GM23338 (cell line): ENCODE results near the gene UBXN4. TPM values are rescaled to one million over a fixed set of nuclear protein-coding genes. Genes with fewer than 3 reads are reported as not detected.
A peak's percentile ranks its signal among the peaks of the same experiment; 100 is the strongest.

Source experiments
- ATAC-seq: fragments of 200-7000 bp; cut with Tn5 transposase; 3 replicates; pipeline ENCODE4 v1.9.1; 2020
- DNase-seq: peaks from one replicate; pipeline ENCODE4 v3.0.0-alpha.2; 2015; ENCODE audit warnings: low spot score
- H2AFZ ChIP-seq: fragments of 200-600 bp; sonication (generic); 2 replicates; pipeline ENCODE4 v1.8.0; 2016; ENCODE audit warnings: antibody characterized with exemption, mild to moderate bottlenecking, moderate library complexity
- H3F3A ChIP-seq: fragments of 200-600 bp; sonication (generic); replicated peaks from 2 replicates; pipeline ENCODE4 v1.8.0; 2017; ENCODE audit warnings: antibody characterized with exemption, mixed run types, low read depth
- H3K27ac ChIP-seq: fragments of 200-600 bp; sonication (generic); 2 replicates; pipeline ENCODE4 v1.6.1; 2016; ENCODE audit warnings: low read depth
- H3K27me3 ChIP-seq: fragments of 200-600 bp; sonication (generic); 2 replicates; pipeline ENCODE4 v1.8.0; 2016; ENCODE audit warnings: mild to moderate bottlenecking, mixed run types, moderate library complexity; ENCODE audit not compliant: insufficient read depth
- H3K36me3 ChIP-seq: fragments of 200-600 bp; sonication (generic); 2 replicates; pipeline ENCODE4 v1.8.0; 2016; ENCODE audit warnings: mild to moderate bottlenecking; ENCODE audit not compliant: insufficient read depth
- H3K4me1 ChIP-seq: fragments of 200-600 bp; sonication (generic); 2 replicates; pipeline ENCODE4 v1.8.0; 2016; ENCODE audit warnings: mild to moderate bottlenecking, moderate library complexity; ENCODE audit not compliant: insufficient read depth
- H3K4me2 ChIP-seq: fragments of 200-600 bp; sonication (generic); 2 replicates; pipeline ENCODE4 v1.7.1; 2017; ENCODE audit warnings: mixed run types
- H3K4me3 ChIP-seq: fragments of 200-600 bp; sonication (generic); 2 replicates; pipeline ENCODE4 v1.6.1; 2016; ENCODE audit warnings: mixed run types
- H3K79me2 ChIP-seq: fragments of 200-600 bp; sonication (generic); replicated peaks from 2 replicates; pipeline ENCODE4 v1.8.0; 2017; ENCODE audit warnings: mild to moderate bottlenecking; ENCODE audit not compliant: insufficient read depth
- H3K9me2 ChIP-seq: fragments of 200-600 bp; sonication (generic); 2 replicates; pipeline ENCODE4 v1.8.0; 2017; ENCODE audit not compliant: insufficient read depth
- H4K20me1 ChIP-seq: fragments of 200-600 bp; sonication (generic); replicated peaks from 2 replicates; pipeline ENCODE4 v1.8.0; 2017; ENCODE audit warnings: mild to moderate bottlenecking; ENCODE audit not compliant: insufficient read depth
- H3K27ac Mint-ChIP-seq: 2 replicates; pipeline ENCODE4 v1.8.0; 2020; ENCODE audit warnings: inconsistent platforms, mild to moderate bottlenecking, moderate library complexity, mixed read lengths
- H3K27me3 Mint-ChIP-seq: 3 replicates; pipeline ENCODE4 v1.8.0; 2022; ENCODE audit warnings: low read depth, mild to moderate bottlenecking, moderate library complexity, mixed read lengths, inconsistent platforms; ENCODE audit not compliant: insufficient read depth, poor library complexity
- H3K36me3 Mint-ChIP-seq: 3 replicates; pipeline ENCODE4 v1.8.0; 2021; ENCODE audit warnings: low read depth, mild to moderate bottlenecking, inconsistent platforms, moderate library complexity, mixed read lengths
- H3K4me1 Mint-ChIP-seq: 3 replicates; pipeline ENCODE4 v1.8.0; 2020; ENCODE audit warnings: mild to moderate bottlenecking, inconsistent platforms, mixed read lengths
- H3K4me3 Mint-ChIP-seq: 3 replicates; pipeline ENCODE4 v1.8.0; 2021; ENCODE audit warnings: moderate library complexity, mild to moderate bottlenecking, inconsistent platforms, mixed read lengths
- H3K9me3 Mint-ChIP-seq: 3 replicates; pipeline ENCODE4 v1.8.0; 2020; ENCODE audit warnings: moderate library complexity, mild to moderate bottlenecking, inconsistent platforms, mixed read lengths
- EZH2 ChIP-seq: fragments of 200-600 bp; sonication (generic); IDR thresholded peaks from one replicate; pipeline ENCODE4 v1.8.0; 2017; ENCODE audit warnings: antibody characterized with exemption, mild to moderate bottlenecking, low read depth; ENCODE audit not compliant: unreplicated experiment
- EZH2phosphoT487 ChIP-seq: fragments of 200-600 bp; sonication (generic); IDR thresholded peaks from one replicate; pipeline ENCODE4 v1.8.1; 2018; ENCODE audit warnings: antibody characterized with exemption; ENCODE audit not compliant: unreplicated experiment
- NANOG ChIP-seq: IDR thresholded peaks from 2 replicates; pipeline ENCODE4 v1.6.1; 2016; ENCODE audit warnings: antibody characterized with exemption, borderline replicate concordance
- ZNF114 ChIP-seq: fragments of 250-450 bp; sonication (Bioruptor Pico); IDR thresholded peaks from 2 replicates; pipeline ENCODE4 v1.5.0; 2020; ENCODE audit warnings: mild to moderate bottlenecking, moderate library complexity
- ZNF331 ChIP-seq: fragments of 250-450 bp; sonication (Bioruptor Pico); IDR thresholded peaks from 2 replicates; pipeline ENCODE4 v1.5.0; 2020; ENCODE audit warnings: low read depth, mild to moderate bottlenecking, moderate library complexity
- polyA plus RNA-seq: library from polyadenylated mRNA; unstranded; fragments of >200 nt; fragmentation: Nextera tagmentation; extraction: Ambion mirVana; gene quantifications from 2 replicates; pipeline ENCODE4 v1.2.1, GENCODE V29; 2016
- total RNA-seq: library from RNA; depleted of rRNA; stranded (reverse); fragments of >200 nt; shearing (Covaris generic); gene quantifications from 2 replicates; pipeline ENCODE4 v1.2.3, GENCODE V29; 2014
- TF ChIP-seq, protein P1 (sequence below), 2 experiments: fragments of 200-600 bp in 1 of 2; sonication (generic) in 1 of 2; conservative IDR thresholded peaks; 2 replicates each; pipeline versions ENCODE4 v1.5.1 to v1.6.1; 2016 to 2017; ENCODE audit warnings: antibody characterized with exemption in 2 of 2, low read depth in 2 of 2, mild to moderate bottlenecking in 2 of 2, moderate library complexity in 1 of 2
- TF ChIP-seq, protein P2 (sequence below): IDR thresholded peaks from one replicate; pipeline ENCODE4 v1.6.1; 2018; ENCODE audit warnings: antibody characterized with exemption; ENCODE audit not compliant: unreplicated experiment
- TF ChIP-seq, protein P3 (sequence below): IDR thresholded peaks from 2 replicates; pipeline ENCODE4 v1.6.1; 2016; ENCODE audit warnings: antibody characterized with exemption

Gene UBXN4
- total and polyA plus RNA-seq, 2 experiments from 2014 or later: 57.6 to 226 TPM

GRCh38 chr2:135785032-135785431 is 43.4 kb downstream of the UBXN4 start:
- Histone ChIP-seq H3K4me3 (no peak overlapping the region), H2AFZ (no peak overlapping the region), H3K27ac (no peak overlapping the region), H3K36me3 (peaks cover 31% of the 10 kb centered on the region), H3K4me2 (no peak overlapping the region), H3K4me1 (peaks cover 7% of the 10 kb centered on the region; the same call in 1 of the 2 replicates), H3F3A (0 out of 2 replicates have a peak, but pooled peaks cover 5% of the 10 kb centered on the region), H3K27me3 (no peaks in the 10 kb centered on the region), H3K79me2 (no peaks in the 10 kb centered on the region), H3K9me2 (no peaks in the 10 kb centered on the region), H4K20me1 (peaks cover 4% of the 10 kb centered on the region; the same call in 1 of the 2 replicates)
- Mint-ChIP-seq H3K4me1 (peaks cover 16% of the 10 kb centered on the region), H3K36me3 (peaks cover 69% of the 10 kb centered on the region), H3K27me3 (peaks cover 7% of the 10 kb centered on the region), H3K9me3 (peaks cover 3% of the 10 kb centered on the region; the same call in 2 of the 3 replicates), H3K4me3 (no peak overlapping the region), H3K27ac (no peak overlapping the region)
- ATAC-seq: no peak
- TF ChIP-seq, protein P1, sequence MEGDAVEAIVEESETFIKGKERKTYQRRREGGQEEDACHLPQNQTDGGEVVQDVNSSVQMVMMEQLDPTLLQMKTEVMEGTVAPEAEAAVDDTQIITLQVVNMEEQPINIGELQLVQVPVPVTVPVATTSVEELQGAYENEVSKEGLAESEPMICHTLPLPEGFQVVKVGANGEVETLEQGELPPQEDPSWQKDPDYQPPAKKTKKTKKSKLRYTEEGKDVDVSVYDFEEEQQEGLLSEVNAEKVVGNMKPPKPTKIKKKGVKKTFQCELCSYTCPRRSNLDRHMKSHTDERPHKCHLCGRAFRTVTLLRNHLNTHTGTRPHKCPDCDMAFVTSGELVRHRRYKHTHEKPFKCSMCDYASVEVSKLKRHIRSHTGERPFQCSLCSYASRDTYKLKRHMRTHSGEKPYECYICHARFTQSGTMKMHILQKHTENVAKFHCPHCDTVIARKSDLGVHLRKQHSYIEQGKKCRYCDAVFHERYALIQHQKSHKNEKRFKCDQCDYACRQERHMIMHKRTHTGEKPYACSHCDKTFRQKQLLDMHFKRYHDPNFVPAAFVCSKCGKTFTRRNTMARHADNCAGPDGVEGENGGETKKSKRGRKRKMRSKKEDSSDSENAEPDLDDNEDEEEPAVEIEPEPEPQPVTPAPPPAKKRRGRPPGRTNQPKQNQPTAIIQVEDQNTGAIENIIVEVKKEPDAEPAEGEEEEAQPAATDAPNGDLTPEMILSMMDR (conservative IDR thresholded peaks at IDR 0.05; ENCODE audit: low read depth in 2 of 2): peak in 1 of 2 experiments; percentile 24; a peak in 1 of 4 replicates
- TF ChIP-seq, protein P2, sequence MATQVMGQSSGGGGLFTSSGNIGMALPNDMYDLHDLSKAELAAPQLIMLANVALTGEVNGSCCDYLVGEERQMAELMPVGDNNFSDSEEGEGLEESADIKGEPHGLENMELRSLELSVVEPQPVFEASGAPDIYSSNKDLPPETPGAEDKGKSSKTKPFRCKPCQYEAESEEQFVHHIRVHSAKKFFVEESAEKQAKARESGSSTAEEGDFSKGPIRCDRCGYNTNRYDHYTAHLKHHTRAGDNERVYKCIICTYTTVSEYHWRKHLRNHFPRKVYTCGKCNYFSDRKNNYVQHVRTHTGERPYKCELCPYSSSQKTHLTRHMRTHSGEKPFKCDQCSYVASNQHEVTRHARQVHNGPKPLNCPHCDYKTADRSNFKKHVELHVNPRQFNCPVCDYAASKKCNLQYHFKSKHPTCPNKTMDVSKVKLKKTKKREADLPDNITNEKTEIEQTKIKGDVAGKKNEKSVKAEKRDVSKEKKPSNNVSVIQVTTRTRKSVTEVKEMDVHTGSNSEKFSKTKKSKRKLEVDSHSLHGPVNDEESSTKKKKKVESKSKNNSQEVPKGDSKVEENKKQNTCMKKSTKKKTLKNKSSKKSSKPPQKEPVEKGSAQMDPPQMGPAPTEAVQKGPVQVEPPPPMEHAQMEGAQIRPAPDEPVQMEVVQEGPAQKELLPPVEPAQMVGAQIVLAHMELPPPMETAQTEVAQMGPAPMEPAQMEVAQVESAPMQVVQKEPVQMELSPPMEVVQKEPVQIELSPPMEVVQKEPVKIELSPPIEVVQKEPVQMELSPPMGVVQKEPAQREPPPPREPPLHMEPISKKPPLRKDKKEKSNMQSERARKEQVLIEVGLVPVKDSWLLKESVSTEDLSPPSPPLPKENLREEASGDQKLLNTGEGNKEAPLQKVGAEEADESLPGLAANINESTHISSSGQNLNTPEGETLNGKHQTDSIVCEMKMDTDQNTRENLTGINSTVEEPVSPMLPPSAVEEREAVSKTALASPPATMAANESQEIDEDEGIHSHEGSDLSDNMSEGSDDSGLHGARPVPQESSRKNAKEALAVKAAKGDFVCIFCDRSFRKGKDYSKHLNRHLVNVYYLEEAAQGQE: no peak
- no peak for TF ChIP-seq NANOG
- no peak for DNase-seq

- DNase-seq: no peak
- TF ChIP-seq ZNF114 (CRISPR knock-in tag) (no peak), ZNF331 (CRISPR knock-in tag) (no peak), EZH2 (no peak), EZH2phosphoT487 (no peak)
- TF ChIP-seq, protein P2: no peak
- TF ChIP-seq, protein P1 (conservative IDR thresholded peaks at IDR 0.05; ENCODE audit: low read depth in 2 of 2): no peak
- TF ChIP-seq, protein P3, sequence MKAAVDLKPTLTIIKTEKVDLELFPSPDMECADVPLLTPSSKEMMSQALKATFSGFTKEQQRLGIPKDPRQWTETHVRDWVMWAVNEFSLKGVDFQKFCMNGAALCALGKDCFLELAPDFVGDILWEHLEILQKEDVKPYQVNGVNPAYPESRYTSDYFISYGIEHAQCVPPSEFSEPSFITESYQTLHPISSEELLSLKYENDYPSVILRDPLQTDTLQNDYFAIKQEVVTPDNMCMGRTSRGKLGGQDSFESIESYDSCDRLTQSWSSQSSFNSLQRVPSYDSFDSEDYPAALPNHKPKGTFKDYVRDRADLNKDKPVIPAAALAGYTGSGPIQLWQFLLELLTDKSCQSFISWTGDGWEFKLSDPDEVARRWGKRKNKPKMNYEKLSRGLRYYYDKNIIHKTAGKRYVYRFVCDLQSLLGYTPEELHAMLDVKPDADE: no peak
Measured at GRCh38 chr2:135786823-135787222, 45.2 kb downstream of the UBXN4 start.

More at GRCh38 chr2:135786823-135787222, 45.2 kb downstream of the UBXN4 start:
- no peaks in the 10 kb centered on the region for H3K9me2 ChIP-seq
- Mint-ChIP-seq H3K9me3 (peaks cover 3% of the 10 kb centered on the region; the same call in 2 of the 3 replicates), H3K36me3 (peaks cover 52% of the 10 kb centered on the region), H3K27ac (no peak overlapping the region), H3K4me1 (peaks cover 11% of the 10 kb centered on the region; the same call in 2 of the 3 replicates), H3K4me3 (no peak overlapping the region), H3K27me3 (peaks cover 11% of the 10 kb centered on the region)
- no peak overlapping the region for H3K4me3 ChIP-seq
- no peaks in the 10 kb centered on the region for H3K27me3 ChIP-seq
- H3K36me3 ChIP-seq: peaks cover 21% of the 10 kb centered on the region; the same call in 1 of the 2 replicates
- no peak overlapping the region for H3K27ac ChIP-seq
- H3K79me2 ChIP-seq: no peaks in the 10 kb centered on the region
- no peaks in the 10 kb centered on the region for H3F3A ChIP-seq
- H3K4me1 ChIP-seq: peaks cover 6% of the 10 kb centered on the region; the same call in 1 of the 2 replicates
- H4K20me1 ChIP-seq: no peaks in the 10 kb centered on the region; the same call in 1 of the 2 replicates
- no peak for ATAC-seq
- H3K4me2 ChIP-seq: no peak overlapping the region
- H2AFZ ChIP-seq: no peak overlapping the region
